ENCODE data around the gene CD86.
"Not testable (repeated sequence)": the region's sequence is repeated elsewhere in the genome, so short reads cannot be mapped to it uniquely, and the experiment has no call there.

The CD86 gene

GRCh38 chr3:122032531-122032930 lies 22.6 kb upstream of the CD86 start:
- Histone ChIP-seq H3K27me3 (no peaks in the 10 kb centered on the region), H3K4me3 (no peak overlapping the region), H3K36me3 (no peaks in the 10 kb centered on the region), H3K27ac (no peak overlapping the region), H3K4me1 (no peaks in the 10 kb centered on the region), H3K9me3 (peaks cover 0 to 9% (median 0%) of the 10 kb centered on the region in 3 donors)
- DNase-seq = no peak
- intact Hi-C loops (cut with DNase I; ENCODE audit: low total_unique reads) = no loop called here
- TF ChIP-seq, protein P1, sequence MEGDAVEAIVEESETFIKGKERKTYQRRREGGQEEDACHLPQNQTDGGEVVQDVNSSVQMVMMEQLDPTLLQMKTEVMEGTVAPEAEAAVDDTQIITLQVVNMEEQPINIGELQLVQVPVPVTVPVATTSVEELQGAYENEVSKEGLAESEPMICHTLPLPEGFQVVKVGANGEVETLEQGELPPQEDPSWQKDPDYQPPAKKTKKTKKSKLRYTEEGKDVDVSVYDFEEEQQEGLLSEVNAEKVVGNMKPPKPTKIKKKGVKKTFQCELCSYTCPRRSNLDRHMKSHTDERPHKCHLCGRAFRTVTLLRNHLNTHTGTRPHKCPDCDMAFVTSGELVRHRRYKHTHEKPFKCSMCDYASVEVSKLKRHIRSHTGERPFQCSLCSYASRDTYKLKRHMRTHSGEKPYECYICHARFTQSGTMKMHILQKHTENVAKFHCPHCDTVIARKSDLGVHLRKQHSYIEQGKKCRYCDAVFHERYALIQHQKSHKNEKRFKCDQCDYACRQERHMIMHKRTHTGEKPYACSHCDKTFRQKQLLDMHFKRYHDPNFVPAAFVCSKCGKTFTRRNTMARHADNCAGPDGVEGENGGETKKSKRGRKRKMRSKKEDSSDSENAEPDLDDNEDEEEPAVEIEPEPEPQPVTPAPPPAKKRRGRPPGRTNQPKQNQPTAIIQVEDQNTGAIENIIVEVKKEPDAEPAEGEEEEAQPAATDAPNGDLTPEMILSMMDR (IDR thresholded peaks at IDR 0.05) = no peak

GRCh38 chr3:122033023-122033422 lies 22.1 kb upstream of the CD86 start:
- DNase-seq = no peak
- Histone ChIP-seq H3K27ac (no peak overlapping the region), H3K4me3 (no peak overlapping the region), H3K27me3 (no peaks in the 10 kb centered on the region), H3K36me3 (no peaks in the 10 kb centered on the region), H3K4me1 (no peaks in the 10 kb centered on the region), H3K9me3 (peaks cover 0 to 9% (median 0%) of the 10 kb centered on the region in 3 donors)
- TF ChIP-seq, protein P1 (IDR thresholded peaks at IDR 0.05) = no peak
- intact Hi-C loops (cut with DNase I; ENCODE audit: low total_unique reads) = no loop called here

DNA sequence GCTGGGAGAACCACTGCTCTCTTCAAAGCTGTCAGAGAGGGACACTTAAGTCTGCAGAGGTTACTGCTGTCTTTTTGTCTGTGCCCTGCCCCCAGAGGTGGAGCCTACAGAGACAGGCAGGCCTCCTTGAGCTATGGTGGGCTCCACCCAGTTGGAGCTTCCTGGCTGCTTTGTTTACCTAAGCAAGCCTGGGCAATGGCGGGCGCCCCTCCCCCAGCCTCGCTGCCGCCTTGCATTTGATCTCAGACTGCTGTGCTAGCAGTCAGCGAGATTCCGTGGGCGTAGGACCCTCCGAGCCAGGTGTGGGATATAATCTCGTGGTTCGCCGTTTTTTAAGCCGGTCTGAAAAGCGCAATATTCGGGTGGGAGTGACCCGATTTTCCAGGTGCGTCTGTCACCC lies 7.9 kb upstream of the CD86 start:
- H3K27me3 ChIP-seq; DNase-seq; H3K27ac ChIP-seq; H3K9me3 ChIP-seq; intact Hi-C loops (cut with DNase I; ENCODE audit: low total_unique reads); H3K36me3 ChIP-seq; H3K4me1 ChIP-seq; H3K4me3 ChIP-seq: not testable (repeated sequence)

DNA sequence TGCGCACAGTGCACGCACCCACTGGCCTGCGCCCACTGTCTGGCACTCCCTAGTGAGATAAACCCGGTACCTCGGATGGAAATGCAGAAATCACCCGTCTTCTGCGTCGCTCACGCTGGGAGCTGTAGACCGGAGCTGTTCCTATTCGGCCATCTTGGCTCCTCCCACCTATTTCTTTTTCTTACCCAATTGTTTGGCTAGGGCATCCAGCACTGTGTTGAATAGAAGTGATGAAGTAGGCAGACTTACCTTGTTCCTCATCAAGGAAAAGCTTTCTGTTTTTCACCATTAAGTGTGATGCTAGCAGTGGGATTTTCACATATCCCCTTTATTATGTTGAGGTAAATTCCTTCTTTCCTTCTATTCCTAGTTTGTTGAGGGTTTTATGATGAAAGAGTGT lies 7.4 kb upstream of the CD86 start:
- H3K4me3 ChIP-seq; H3K9me3 ChIP-seq; intact Hi-C loops (cut with DNase I; ENCODE audit: low total_unique reads); H3K27ac ChIP-seq; H3K4me1 ChIP-seq; H3K36me3 ChIP-seq; H3K27me3 ChIP-seq; DNase-seq: not testable (repeated sequence)

DNA sequence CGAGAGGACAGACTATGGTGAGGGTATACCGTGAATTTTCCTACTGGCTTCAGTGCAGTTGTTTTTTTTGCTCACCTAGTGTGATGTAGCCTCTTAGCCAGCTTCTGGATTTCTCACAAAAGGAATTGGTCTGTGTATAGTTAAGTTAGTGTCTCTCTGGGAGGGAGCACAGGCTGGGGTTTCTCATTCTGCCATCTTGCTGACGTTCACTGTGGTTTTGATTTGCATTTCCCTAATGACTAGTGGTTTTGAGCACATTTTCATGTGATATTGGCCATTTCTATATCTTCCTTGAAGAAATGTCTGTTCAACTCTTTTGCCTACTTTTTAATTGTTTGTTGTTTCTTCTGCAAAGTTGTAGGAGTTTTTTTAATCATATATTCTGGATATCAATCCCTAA lies 2.2 kb upstream of the CD86 start:
- no peak overlapping the region for H3K4me3 ChIP-seq
- TF ChIP-seq, protein P1 (IDR thresholded peaks at IDR 0.05) = no peak
- intact Hi-C loops (cut with DNase I; ENCODE audit: low total_unique reads) = no loop called here

DNA sequence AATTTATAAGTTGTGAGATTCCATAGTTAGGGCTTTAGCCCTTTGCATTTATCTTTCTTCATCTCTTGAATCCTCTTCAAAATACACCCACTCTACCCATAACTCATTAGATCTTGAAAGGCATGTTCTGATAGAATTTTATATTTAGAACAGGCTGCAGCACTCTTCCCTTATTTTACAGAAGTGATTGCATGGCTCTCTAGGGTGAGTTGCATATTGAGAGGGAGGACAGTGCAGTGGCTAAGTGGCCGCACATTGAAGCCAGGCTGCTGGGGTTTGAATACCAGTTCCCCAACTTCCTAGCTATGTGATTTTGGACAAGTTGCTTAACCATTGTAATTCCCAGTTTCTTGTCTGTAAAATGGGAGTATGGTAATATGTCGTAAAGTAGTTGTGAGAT lies 2.5 kb downstream of the CD86 start:
- no peaks in the 10 kb centered on the region for H3K36me3 ChIP-seq
- no peaks in the 10 kb centered on the region for H3K4me1 ChIP-seq
- intact Hi-C loops (cut with DNase I; ENCODE audit: low total_unique reads) = no loop called here
- TF ChIP-seq, protein P1 (IDR thresholded peaks at IDR 0.05) = no peak
- no peak overlapping the region for H3K27ac ChIP-seq
- no peak overlapping the region for H3K4me3 ChIP-seq
- no peak for DNase-seq
- no peaks in the 10 kb centered on the region for H3K9me3 ChIP-seq
- H3K27me3 ChIP-seq = no peaks in the 10 kb centered on the region

More for the DNA sequence above, 2.2 kb upstream of the CD86 start:
- DNase-seq = no peak
- Histone ChIP-seq H3K9me3 (no peaks in the 10 kb centered on the region), H3K4me1 (no peaks in the 10 kb centered on the region), H3K36me3 (no peaks in the 10 kb centered on the region), H3K27ac (no peak overlapping the region), H3K27me3 (no peaks in the 10 kb centered on the region)

GRCh38 chr3:122058294-122058693 lies 3.1 kb downstream of the CD86 start:
- intact Hi-C loops (cut with DNase I; ENCODE audit: low total_unique reads) = no loop called here
- TF ChIP-seq, protein P1 (IDR thresholded peaks at IDR 0.05) = no peak
- Histone ChIP-seq H3K27me3 (no peaks in the 10 kb centered on the region), H3K36me3 (no peaks in the 10 kb centered on the region), H3K4me3 (no peak overlapping the region), H3K9me3 (no peaks in the 10 kb centered on the region), H3K4me1 (no peaks in the 10 kb centered on the region), H3K27ac (no peak overlapping the region)
- no peak for DNase-seq
